HG02642 (cell line): ENCODE results near the gene PTPN22.
"Not testable (repeated sequence)": the region's sequence is repeated elsewhere in the genome, so short reads cannot be mapped to it uniquely, and the experiment has no call there.

ENCODE experiments used
- ATAC-seq: cut with Tn5 transposase; IDR thresholded peaks from one replicate; pipeline ENCODE4 v1.9.1; 2021; ENCODE audit warnings: mild to moderate bottlenecking; ENCODE audit not compliant: unreplicated experiment, poor library complexity

The PTPN22 gene

DNA sequence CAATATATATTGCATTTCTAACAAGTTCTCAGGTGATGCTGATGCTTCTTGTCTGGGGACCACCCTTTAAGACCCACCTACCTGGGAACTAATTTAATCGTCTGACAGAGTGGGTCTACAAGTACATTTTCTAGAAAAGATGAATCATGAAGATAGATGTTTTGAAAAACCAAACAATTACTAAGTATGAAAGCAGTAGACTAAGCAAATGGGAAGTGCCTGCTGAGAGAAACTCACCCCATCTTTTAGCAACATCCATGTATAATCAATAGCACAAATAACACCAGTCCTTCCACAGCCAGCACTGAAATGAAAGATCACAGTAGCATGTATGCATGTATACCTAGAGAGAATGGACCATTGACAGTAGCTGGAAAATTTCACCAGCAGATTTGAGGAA is 17.3 kb downstream of the PTPN22 start:
- ATAC-seq, result no peak

GRCh38 chr1:113852694-113853093 is 18.8 kb downstream of the PTPN22 start:
- ATAC-seq, result not testable (repeated sequence)

DNA sequence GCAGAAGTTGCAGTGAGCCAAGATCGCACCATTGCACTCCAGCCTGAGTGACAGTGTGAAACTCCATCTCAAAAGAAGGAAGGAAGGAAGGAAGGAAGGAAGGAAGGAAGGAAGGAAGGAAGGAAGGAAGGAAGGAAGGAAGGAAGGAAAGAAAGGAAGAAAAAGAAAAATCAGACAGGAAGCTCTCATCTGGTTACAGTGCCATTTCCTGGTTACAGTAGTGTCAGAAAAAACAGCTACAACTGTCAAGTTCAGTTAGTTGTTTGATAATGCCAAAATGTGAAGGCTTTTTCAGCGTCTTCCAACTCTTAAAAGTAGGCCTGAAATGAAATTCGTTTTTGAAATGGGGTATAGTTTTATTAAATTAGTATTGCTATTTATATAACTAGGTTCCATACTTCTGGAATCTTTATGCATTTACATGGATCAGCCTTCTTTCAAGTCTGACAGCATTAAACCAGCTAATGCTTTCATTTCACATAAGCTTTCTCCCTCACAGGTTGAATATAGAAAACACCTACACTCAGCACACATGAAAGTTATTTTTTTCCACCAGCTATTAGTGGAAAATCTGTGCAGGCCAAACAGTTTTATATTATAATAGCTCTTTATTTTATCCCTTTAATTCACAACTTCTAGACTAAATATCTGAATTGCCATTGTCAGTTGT is 21.2 kb downstream of the PTPN22 start:
- no peak for ATAC-seq

GRCh38 chr1:113849072-113849471 is 22.4 kb downstream of the PTPN22 start:
- ATAC-seq, result no peak

GRCh38 chr1:113846391-113847035 is 25.0 kb downstream of the PTPN22 start:
- ATAC-seq, result no peak

DNA sequence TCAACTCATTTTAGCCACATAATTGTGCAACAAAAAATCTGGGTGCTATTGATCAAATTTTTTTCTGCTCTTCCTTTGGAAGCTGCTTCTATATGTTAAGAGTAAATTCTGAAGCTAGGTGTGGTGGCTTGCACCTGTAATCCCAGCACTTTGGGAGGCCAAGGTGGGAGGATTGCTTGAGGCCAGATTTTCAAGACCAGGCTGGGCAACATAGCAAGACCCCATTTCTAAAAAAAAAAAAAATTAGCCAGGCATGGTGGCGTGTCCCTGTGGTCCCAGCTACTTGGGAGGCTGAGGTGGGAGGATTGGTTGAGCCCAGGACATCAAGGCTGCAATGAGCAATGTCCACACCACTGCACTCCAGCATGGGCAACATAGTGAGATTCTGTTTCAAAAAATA is 35.0 kb downstream of the PTPN22 start:
- ATAC-seq, result no peak

- no peak for ATAC-seq
Measured at GRCh38 chr1:113835686-113836290, 35.7 kb downstream of the PTPN22 start.

GRCh38 chr1:113834716-113835115 is 36.8 kb downstream of the PTPN22 start:
- no peak for ATAC-seq

- no peak for ATAC-seq
Measured at GRCh38 chr1:113830039-113830438, 41.5 kb downstream of the PTPN22 start.

DNA sequence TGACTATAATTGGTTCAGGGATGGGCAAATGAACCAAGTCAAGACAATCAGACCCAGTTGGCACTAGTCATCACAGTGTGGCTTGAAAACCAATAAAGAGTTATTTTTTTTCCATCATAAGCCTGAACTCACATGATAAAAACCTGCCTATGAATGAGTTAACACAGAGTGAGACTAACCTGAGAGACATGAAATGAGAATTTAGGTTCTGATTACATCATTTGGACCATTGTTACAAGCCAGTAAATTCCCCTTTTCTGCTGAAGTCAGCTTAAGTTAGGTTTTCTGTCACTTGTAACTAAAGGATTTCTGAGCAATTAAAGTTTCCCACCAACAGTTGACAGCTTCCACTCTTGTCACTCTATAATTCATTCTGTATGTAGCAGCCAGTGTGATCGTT is 49.6 kb downstream of the PTPN22 start:
- no peak for ATAC-seq

GRCh38 chr1:113818578-113818977 is 52.9 kb downstream of the PTPN22 start:
- ATAC-seq, result no peak

DNA sequence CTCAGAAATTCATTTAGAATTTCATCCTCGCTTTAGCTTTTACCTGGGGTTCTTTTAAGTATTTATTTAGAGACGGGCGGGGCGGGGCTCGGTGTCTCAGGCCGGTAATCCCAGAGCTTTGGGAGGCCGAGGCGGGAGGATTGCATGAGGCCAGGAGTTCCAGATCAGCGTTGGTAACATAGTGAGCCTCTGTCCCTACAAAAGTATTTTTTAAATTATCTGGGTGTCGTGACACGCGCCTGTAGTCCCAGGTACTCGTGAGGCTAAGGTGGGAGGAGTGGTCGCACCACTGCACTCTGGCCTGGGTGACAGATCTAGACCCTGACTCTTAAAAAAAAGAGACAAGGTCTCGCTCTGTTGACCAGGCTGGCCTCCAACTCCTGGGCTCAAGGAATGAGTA is 58.3 kb downstream of the PTPN22 start:
- no peak for ATAC-seq

DNA sequence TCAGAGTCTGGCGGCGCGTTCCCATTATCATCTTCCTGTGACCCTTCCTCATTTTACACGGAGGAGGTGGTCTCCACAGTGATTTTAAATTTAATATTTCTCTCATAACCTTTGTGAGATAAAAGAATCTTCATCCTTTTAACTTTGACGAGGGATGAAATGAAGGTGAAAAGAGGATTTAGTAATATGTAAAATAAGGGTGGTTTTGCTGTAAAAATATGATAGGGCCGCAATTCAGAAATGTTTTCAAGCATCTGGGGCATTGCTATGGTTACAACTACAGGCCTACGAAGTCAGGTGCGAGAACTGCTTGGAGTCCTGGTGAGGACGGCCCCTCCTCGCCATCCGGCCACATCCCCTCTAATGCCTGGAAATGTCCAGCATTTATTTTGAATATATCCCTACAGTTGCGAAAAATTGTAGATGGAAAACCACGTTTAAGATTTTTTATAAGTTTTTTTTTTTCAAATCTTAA is 58.8 kb downstream of the PTPN22 start:
- no peak for ATAC-seq

- peak; percentile 90 for ATAC-seq
Measured at GRCh38 chr1:113811888-113812660, 59.4 kb downstream of the PTPN22 start, which contains the start of gene RSBN1. Gene RSBN1, minus strand, starts transcription at chr1:113812476. Its CDS starts 64 bp downstream, at chr1:113812412.

DNA sequence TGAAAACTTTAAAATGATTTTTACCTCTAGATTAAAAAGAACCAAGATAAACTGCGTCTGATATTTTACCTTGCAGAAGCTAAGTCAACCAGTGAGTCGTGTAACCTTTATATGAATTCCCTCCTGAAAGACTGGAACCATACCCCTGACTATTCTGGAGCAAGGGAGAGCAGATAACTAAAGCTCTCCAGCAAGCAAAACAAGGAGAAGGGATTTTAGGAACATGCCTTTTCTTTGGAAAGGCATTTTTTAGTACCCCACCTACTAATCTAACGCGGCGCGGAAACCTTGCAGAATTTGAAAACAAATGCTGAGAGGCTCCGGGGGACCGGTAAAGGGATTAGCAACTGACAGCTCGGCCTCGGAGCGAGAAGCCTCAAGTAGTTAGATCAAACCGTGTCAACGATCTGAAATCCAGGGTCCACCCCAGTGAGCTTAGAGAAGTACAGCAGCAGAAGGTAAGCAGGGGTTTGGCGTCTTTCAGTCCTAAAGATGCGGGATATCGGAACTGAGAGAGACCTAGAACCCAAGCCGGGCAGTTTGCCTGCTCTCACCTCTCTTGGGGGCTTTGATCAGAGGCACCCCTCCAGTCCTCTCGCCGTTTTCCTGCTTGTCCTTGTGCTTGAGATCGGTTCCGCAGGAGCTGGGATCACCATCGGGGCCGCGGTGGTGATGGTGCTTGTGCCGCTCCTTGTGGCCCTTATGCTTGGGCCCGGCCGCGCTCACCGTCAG is 60.2 kb downstream of the PTPN22 start:
- peak; percentile 26 for ATAC-seq

DNA sequence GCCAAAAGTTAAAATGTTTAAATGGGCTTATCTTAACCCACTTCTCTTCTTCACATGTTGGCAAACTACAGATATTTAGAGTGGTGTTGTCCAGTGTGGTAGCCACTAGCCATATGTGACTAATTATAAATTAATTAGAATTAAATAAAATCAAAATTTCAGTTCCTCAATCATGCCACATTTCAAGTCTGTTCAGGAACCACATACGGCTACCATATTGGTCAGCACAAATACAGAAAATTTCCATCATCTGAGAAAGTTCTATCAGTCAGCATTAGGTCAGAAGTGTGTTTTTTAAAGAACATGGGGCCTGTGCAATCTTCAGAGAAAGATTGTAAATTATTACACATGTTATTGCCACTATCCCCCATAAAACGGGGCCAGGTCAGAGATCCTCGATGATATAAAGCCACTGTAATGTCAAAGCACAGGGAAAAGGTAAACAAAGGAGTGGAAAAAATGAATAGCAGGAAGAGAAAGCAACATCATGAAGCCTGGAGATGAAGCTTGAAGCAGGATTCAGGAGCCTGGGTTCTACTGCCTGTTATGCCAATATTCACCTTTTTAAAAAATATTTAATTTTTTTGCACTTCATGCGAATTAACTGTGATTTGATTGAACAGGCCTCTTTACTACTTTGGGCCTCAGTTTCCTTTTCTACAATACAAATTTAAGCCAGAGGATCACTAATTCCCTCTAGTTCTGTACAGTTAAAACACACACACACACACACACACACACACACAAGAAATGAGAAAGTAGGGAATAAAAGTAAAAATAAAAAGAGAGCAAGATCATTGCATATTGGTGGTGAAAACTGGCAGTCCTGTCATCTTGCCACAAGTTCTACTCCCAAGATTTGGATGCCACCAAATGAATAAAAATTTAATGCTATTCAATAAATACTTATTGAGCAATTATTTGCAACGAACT is 61.6 kb downstream of the PTPN22 start:
- ATAC-seq, result no peak

- ATAC-seq, result no peak
Measured at GRCh38 chr1:113808450-113809195, 62.9 kb downstream of the PTPN22 start.

DNA sequence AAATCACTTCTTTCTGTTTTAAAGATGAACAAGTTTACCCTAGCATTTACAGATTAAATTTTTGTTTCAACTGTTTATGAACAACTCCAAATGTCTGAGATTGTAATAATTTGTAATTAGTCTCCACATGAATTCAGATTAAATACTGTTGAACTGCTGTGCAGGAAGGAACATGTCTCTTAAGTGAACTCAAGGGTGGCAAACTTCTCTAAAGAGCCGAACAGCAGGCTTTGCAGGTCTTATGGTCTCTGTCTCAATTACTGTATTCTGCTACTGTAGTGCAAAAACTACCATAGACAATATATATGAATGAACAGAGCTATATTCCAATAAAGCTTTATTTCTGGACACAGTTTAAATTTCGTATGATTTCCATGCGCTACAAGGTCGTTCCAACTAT is 65.9 kb downstream of the PTPN22 start:
- ATAC-seq, result no peak

GRCh38 chr1:113805256-113805531 is 66.3 kb downstream of the PTPN22 start:
- no peak for ATAC-seq
